ENCODE results near the gene TECPR2.

DNA sequence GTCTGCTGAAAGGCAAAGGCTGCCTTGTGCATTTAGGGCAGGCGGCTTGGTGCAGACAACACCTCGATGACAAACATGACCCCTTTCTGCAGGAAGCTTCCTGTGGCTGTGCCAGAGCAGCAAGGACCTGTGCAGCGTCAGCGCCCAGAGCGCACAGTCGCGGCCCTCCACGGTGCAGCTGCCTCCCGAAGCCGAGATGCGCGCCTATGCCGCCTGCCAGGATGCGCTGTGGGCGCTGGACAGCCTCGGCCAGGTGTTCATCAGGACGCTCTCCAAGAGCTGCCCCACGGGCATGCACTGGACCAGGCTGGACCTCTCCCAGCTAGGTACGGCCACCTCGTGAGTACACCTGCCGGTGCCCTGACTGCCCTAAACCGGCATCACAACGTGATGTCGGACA, 89.6 kb downstream of the TECPR2 start:
- TF ChIP-seq, protein P1, sequence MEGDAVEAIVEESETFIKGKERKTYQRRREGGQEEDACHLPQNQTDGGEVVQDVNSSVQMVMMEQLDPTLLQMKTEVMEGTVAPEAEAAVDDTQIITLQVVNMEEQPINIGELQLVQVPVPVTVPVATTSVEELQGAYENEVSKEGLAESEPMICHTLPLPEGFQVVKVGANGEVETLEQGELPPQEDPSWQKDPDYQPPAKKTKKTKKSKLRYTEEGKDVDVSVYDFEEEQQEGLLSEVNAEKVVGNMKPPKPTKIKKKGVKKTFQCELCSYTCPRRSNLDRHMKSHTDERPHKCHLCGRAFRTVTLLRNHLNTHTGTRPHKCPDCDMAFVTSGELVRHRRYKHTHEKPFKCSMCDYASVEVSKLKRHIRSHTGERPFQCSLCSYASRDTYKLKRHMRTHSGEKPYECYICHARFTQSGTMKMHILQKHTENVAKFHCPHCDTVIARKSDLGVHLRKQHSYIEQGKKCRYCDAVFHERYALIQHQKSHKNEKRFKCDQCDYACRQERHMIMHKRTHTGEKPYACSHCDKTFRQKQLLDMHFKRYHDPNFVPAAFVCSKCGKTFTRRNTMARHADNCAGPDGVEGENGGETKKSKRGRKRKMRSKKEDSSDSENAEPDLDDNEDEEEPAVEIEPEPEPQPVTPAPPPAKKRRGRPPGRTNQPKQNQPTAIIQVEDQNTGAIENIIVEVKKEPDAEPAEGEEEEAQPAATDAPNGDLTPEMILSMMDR (IDR thresholded peaks at IDR 0.05), result no peak
- no peak for TF ChIP-seq POLR2A (IDR thresholded peaks at IDR 0.05)
